Neutrophil (primary cell): ENCODE measurements around the gene MEF2A.

Source experiments
- H3K27ac ChIP-seq: fragments of 200-600 bp; sonication (generic); 2 replicates; pipeline ENCODE4 v1.5.1; 2016; ENCODE audit warnings: mild to moderate bottlenecking, moderate library complexity
- H3K27me3 ChIP-seq: fragments of 200-600 bp; sonication (generic); 2 replicates; pipeline ENCODE4 v1.6.0; 2016; ENCODE audit warnings: mild to moderate bottlenecking
- H3K36me3 ChIP-seq: fragments of 200-600 bp; sonication (generic); 2 replicates; pipeline ENCODE4 v1.5.1; 2017
- H3K4me1 ChIP-seq, 2 experiments: fragments of 200-600 bp in 1 of 2; sonication (generic) in 1 of 2; 1 replicate in 1 of 2; 2 replicates in 1 of 2; pipeline versions ENCODE4 v1.5.1 to v1.6.1; 2013 to 2016; ENCODE audit warnings: low read depth in 1 of 2, low read length in 1 of 2, mild to moderate bottlenecking in 1 of 2, moderate library complexity in 1 of 2; ENCODE audit not compliant: control insufficient read depth in 1 of 2, insufficient read depth in 1 of 2
- H3K4me3 ChIP-seq, 2 experiments: fragments of 200-600 bp in 1 of 2; sonication (generic) in 1 of 2; 1 replicate in 1 of 2; 2 replicates in 1 of 2; pipeline ENCODE4 v1.5.1; 2013 to 2016; ENCODE audit warnings: low read depth in 1 of 2, low read length in 1 of 2, mild to moderate bottlenecking in 1 of 2, moderate library complexity in 1 of 2
- H3K9me3 ChIP-seq: fragments of 200-600 bp; sonication (generic); 2 replicates; pipeline ENCODE4 v1.5.1; 2016
- TF ChIP-seq, protein P1 (sequence below): fragments of 200-600 bp; sonication (generic); IDR thresholded peaks from 2 replicates; pipeline ENCODE4 v1.5.1; 2016; ENCODE audit warnings: antibody characterized with exemption

MEF2A gene

GRCh38 chr15:99707473-99708270 is 141.9 kb downstream of the MEF2A start:
- Histone ChIP-seq H3K27ac (no peak overlapping the region), H3K27me3 (no peaks in the 10 kb centered on the region), H3K4me3 (no peak overlapping the region), H3K4me1 (peaks cover 17 to 19% of the 10 kb centered on the region in 2 experiments), H3K9me3 (no peaks in the 10 kb centered on the region), H3K36me3 (peaks cover 60% of the 10 kb centered on the region)
- TF ChIP-seq, protein P1, sequence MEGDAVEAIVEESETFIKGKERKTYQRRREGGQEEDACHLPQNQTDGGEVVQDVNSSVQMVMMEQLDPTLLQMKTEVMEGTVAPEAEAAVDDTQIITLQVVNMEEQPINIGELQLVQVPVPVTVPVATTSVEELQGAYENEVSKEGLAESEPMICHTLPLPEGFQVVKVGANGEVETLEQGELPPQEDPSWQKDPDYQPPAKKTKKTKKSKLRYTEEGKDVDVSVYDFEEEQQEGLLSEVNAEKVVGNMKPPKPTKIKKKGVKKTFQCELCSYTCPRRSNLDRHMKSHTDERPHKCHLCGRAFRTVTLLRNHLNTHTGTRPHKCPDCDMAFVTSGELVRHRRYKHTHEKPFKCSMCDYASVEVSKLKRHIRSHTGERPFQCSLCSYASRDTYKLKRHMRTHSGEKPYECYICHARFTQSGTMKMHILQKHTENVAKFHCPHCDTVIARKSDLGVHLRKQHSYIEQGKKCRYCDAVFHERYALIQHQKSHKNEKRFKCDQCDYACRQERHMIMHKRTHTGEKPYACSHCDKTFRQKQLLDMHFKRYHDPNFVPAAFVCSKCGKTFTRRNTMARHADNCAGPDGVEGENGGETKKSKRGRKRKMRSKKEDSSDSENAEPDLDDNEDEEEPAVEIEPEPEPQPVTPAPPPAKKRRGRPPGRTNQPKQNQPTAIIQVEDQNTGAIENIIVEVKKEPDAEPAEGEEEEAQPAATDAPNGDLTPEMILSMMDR: no peak

GRCh38 chr15:99708563-99708962 is 142.8 kb downstream of the MEF2A start:
- no peaks in the 10 kb centered on the region for H3K9me3 ChIP-seq
- TF ChIP-seq, protein P1: no peak
- H3K4me1 ChIP-seq: peaks cover 8 to 10% of the 10 kb centered on the region in 2 experiments
- no peak overlapping the region for H3K4me3 ChIP-seq
- no peak overlapping the region for H3K27ac ChIP-seq
- H3K27me3 ChIP-seq: no peaks in the 10 kb centered on the region
- H3K36me3 ChIP-seq: peaks cover 66% of the 10 kb centered on the region

DNA sequence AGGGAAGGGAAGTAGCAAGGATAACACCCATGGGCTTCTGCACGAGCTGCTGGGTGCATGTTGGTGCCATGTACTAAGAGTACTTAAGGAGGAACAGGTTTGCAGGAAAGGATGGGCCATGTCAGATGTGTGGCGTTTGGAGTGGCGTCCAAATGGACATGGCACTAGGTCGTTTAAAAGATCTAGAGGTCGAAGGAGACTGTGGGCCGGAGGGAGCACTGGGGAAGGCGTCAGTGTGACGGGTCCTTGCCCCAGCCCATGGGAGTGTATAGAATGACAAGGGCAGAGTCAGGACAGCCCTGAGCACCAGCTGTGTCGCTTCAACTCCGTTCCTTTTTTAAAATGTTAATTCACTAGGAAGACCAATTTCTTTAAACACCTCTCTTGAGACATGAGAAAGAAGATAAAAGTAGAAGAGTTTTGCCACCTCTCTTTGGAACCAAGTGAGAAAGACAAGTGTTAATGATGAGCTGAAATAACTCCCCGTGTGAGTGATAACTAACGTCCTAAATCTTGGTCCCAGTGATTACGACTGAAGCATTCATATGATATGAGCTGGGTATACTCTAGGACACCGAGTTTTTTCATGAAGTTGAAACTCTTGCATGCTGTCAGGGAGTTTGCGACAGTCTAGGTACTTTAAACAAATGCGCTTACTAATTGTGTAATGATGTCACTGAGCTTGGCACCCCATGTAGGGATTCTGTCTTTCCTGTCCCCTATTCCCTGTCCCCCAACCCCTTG is 143.6 kb downstream of the MEF2A start:
- Histone ChIP-seq H3K9me3 (no peaks in the 10 kb centered on the region), H3K4me1 (peaks cover 0 to 1% of the 10 kb centered on the region in 2 experiments), H3K27me3 (no peaks in the 10 kb centered on the region), H3K27ac (no peak overlapping the region), H3K4me3 (no peak overlapping the region), H3K36me3 (peaks cover 75% of the 10 kb centered on the region)
- TF ChIP-seq, protein P1: no peak

GRCh38 chr15:99711625-99712024 is 145.8 kb downstream of the MEF2A start:
- Histone ChIP-seq H3K36me3 (peaks cover 92% of the 10 kb centered on the region), H3K27me3 (no peaks in the 10 kb centered on the region), H3K4me1 (no peaks in the 10 kb centered on the region), H3K9me3 (no peaks in the 10 kb centered on the region), H3K27ac (no peak overlapping the region), H3K4me3 (no peak overlapping the region)
- TF ChIP-seq, protein P1: no peak

DNA sequence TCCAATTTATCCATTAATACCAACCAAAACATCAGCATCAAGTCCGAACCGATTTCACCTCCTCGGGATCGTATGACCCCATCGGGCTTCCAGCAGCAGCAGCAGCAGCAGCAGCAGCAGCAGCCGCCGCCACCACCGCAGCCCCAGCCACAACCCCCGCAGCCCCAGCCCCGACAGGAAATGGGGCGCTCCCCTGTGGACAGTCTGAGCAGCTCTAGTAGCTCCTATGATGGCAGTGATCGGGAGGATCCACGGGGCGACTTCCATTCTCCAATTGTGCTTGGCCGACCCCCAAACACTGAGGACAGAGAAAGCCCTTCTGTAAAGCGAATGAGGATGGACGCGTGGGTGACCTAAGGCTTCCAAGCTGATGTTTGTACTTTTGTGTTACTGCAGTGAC is 146.6 kb downstream of the MEF2A start:
- H3K4me3 ChIP-seq: no peak overlapping the region

More for the DNA sequence above, 146.6 kb downstream of the MEF2A start:
- H3K9me3 ChIP-seq: no peaks in the 10 kb centered on the region
- H3K27me3 ChIP-seq: no peaks in the 10 kb centered on the region
- no peak overlapping the region for H3K27ac ChIP-seq
- H3K4me1 ChIP-seq: no peaks in the 10 kb centered on the region
- TF ChIP-seq, protein P1: no peak
- peaks cover 89% of the 10 kb centered on the region for H3K36me3 ChIP-seq
